K562 (cell line): Measurements from ENCODE around the gene TRAF5. TPM values are rescaled to one million over a fixed set of nuclear protein-coding genes. Genes with fewer than 3 reads are reported as not detected.

Experiments used
- polyA plus RNA-seq, 8 experiments: library from polyadenylated mRNA; depleted of rRNA in 4 of 8; stranded (reverse) in 5 of 8; unstranded in 3 of 8; fragments of >200 nt; fragmentation: Nextera tagmentation in 2 of 8; fragmentation: Illumina TruSeq in 1 of 8; extraction: Ambion mirVana in 2 of 8; extraction: Trizol in 1 of 8; gene quantifications; 2 replicates each; pipeline versions ENCODE4 v1.2.1 to v1.2.3, GENCODE V29; 2011 to 2014; ENCODE audit warnings: inconsistent platforms in 1 of 8, missing spikeins in 1 of 8
- total RNA-seq, 7 experiments: library from RNA; depleted of rRNA in 6 of 7; stranded (reverse); fragments of >200 nt in 6 of 7; fragmentation: Illumina TruSeq in 2 of 7; extraction: Trizol in 2 of 7; gene quantifications; 2 replicates each; pipeline versions ENCODE4 v1.2.1 to v1.2.3, GENCODE V29; 2011 to 2021; ENCODE audit warnings: low replicate concordance in 1 of 7

TRAF5 gene
- total and polyA plus RNA-seq, 9 of the 15 experiments (the other 6 are each of a cell fraction or from before 2014, with no cell fraction given) = 2.0 to 9.3 (median 5.3) TPM

Other genes starting within 250 kb of the TRAF5 start
- gene KCNH1, start 192.7 kb upstream of the TRAF5 start, total RNA-seq (2014; rRNA removed) = not detected in 2 replicates
- gene KCNH1, start 192.7 kb upstream of the TRAF5 start, total RNA-seq (2014; rRNA removed; fragmentation: Illumina TruSeq; extraction: Trizol) = not detected in 2 replicates
- not detected in 2 replicates for gene KCNH1, start 192.7 kb upstream of the TRAF5 start, total RNA-seq (2015; rRNA removed; fragmentation: Illumina TruSeq; extraction: Trizol)
- not detected in 2 replicates for gene KCNH1, start 192.7 kb upstream of the TRAF5 start, total RNA-seq (2021)
- not detected in 2 replicates for gene KCNH1, start 192.7 kb upstream of the TRAF5 start, polyA plus RNA-seq (2011; rRNA removed)
- not detected in 2 replicates for gene KCNH1, start 192.7 kb upstream of the TRAF5 start, polyA plus RNA-seq (2014; fragmentation: Illumina TruSeq; extraction: Trizol)
- not detected for gene KCNH1, start 192.7 kb upstream of the TRAF5 start, polyA plus RNA-seq (2014; fragmentation: Nextera tagmentation; extraction: Ambion mirVana)
- not detected in 2 replicates for gene KCNH1, start 192.7 kb upstream of the TRAF5 start, polyA plus RNA-seq (2014; rRNA removed)
- gene RCOR3, start 67.5 kb upstream of the TRAF5 start, total RNA-seq (2014; rRNA removed) = 17.0 and 17.3 TPM in 2 replicates
- 30.6 and 34.0 TPM in 2 replicates for gene RCOR3, start 67.5 kb upstream of the TRAF5 start, total RNA-seq (2014; rRNA removed; fragmentation: Illumina TruSeq; extraction: Trizol)
- gene RCOR3, start 67.5 kb upstream of the TRAF5 start, total RNA-seq (2015; rRNA removed; fragmentation: Illumina TruSeq; extraction: Trizol) = 31.2 and 34.0 TPM in 2 replicates
- 29.5 and 30.6 TPM in 2 replicates for gene RCOR3, start 67.5 kb upstream of the TRAF5 start, total RNA-seq (2021)
- 42.7 and 54.2 TPM in 2 replicates for gene RCOR3, start 67.5 kb upstream of the TRAF5 start, polyA plus RNA-seq (2011; rRNA removed)
- 34.0 and 35.5 TPM in 2 replicates for gene RCOR3, start 67.5 kb upstream of the TRAF5 start, polyA plus RNA-seq (2014; fragmentation: Illumina TruSeq; extraction: Trizol)
- gene RCOR3, start 67.5 kb upstream of the TRAF5 start, polyA plus RNA-seq (2014; fragmentation: Nextera tagmentation; extraction: Ambion mirVana) = 10 to 100 TPM in 1 of 2 experiments, 1 to 10 TPM in 1; 9.7 to 10.5 TPM
- 24.1 and 29.5 TPM in 2 replicates for gene RCOR3, start 67.5 kb upstream of the TRAF5 start, polyA plus RNA-seq (2014; rRNA removed)
- gene RD3, start 165.3 kb downstream of the TRAF5 start, total RNA-seq (2014; rRNA removed) = not detected in 2 replicates
- gene RD3, start 165.3 kb downstream of the TRAF5 start, total RNA-seq (2014; rRNA removed; fragmentation: Illumina TruSeq; extraction: Trizol) = not detected in 2 replicates
- gene RD3, start 165.3 kb downstream of the TRAF5 start, total RNA-seq (2015; rRNA removed; fragmentation: Illumina TruSeq; extraction: Trizol) = not detected in 2 replicates
- not detected in 2 replicates for gene RD3, start 165.3 kb downstream of the TRAF5 start, total RNA-seq (2021)
- not detected in 2 replicates for gene RD3, start 165.3 kb downstream of the TRAF5 start, polyA plus RNA-seq (2011; rRNA removed)
- not detected in 2 replicates for gene RD3, start 165.3 kb downstream of the TRAF5 start, polyA plus RNA-seq (2014; fragmentation: Illumina TruSeq; extraction: Trizol)
- not detected for gene RD3, start 165.3 kb downstream of the TRAF5 start, polyA plus RNA-seq (2014; fragmentation: Nextera tagmentation; extraction: Ambion mirVana)
- gene RD3, start 165.3 kb downstream of the TRAF5 start, polyA plus RNA-seq (2014; rRNA removed) = not detected in 2 replicates